Left lung (tissue), 10 donors: ENCODE data around the gene MAEL. TPM values are rescaled to one million over a fixed set of nuclear protein-coding genes. Genes with fewer than 3 reads are reported as not detected.

Experiments used
- ATAC-seq: fragments of 200-7000 bp; cut with Tn5 transposase; one replicate; pipeline ENCODE4 v1.9.1; 2020; ENCODE audit warnings: moderate library complexity
- DNase-seq, 4 donors: peaks; one replicate each; pipeline ENCODE4 v3.0.0-alpha.2; 2013 to 2020
- H3K27ac ChIP-seq, 2 donors: fragments of 200-600 bp; sonication (generic) in 1 of 2; one replicate each; pipeline versions ENCODE4 v1.5.0 to v1.8.0; 2020 to 2021
- H3K27me3 ChIP-seq, 2 donors: fragments of 200-600 bp; sonication (generic) in 1 of 2; one replicate each; pipeline versions ENCODE4 v1.5.0 to v1.8.0; 2020 to 2021
- H3K36me3 ChIP-seq, 2 donors: fragments of 200-600 bp; sonication (generic) in 1 of 2; one replicate each; pipeline versions ENCODE4 v1.5.0 to v1.8.0; 2020 to 2021
- H3K4me1 ChIP-seq, 2 donors: fragments of 200-600 bp; one replicate each; pipeline ENCODE4 v1.8.0; 2021
- H3K4me3 ChIP-seq, 2 donors: fragments of 200-600 bp; sonication (generic) in 1 of 2; one replicate each; pipeline versions ENCODE4 v1.5.0 to v1.8.0; 2020 to 2021; ENCODE audit warnings: mild to moderate bottlenecking in 1 of 2
- H3K9me3 ChIP-seq, 2 donors: fragments of 200-600 bp; sonication (generic) in 1 of 2; one replicate each; pipeline versions ENCODE4 v1.5.0 to v1.8.0; 2020 to 2021
- CTCF ChIP-seq, 2 donors: fragments of 200-600 bp; sonication (generic) in 1 of 2; IDR thresholded peaks; one replicate each; pipeline versions ENCODE4 v1.5.0 to v1.8.0; 2021; ENCODE audit warnings: antibody characterized with exemption in 2 of 2
- intact Hi-C, 2 donors: fragments of 100-400 bp; cut with DNase I; formaldehyde crosslinking; loops; one replicate each; pipeline versions ENCODE4 v1.11.2 to v1.14.2; 2022
- polyA plus RNA-seq, 6 donors: library from polyadenylated mRNA; unstranded; fragments of 120-200 nt; gene quantifications; one replicate each; pipeline ENCODE4 v1.2.1, GENCODE V29; 2013; ENCODE audit not compliant: insufficient read length in 6 of 6
- total RNA-seq, 2 donors: library from RNA; stranded (reverse); fragmentation: NEBNext Ultra II Directional; extraction: Animal tissue kit (Norgen Biotek cat#: 25700); gene quantifications; one replicate each; pipeline ENCODE4 v1.2.1, GENCODE V29; 2021
- donor health status: DM: no; HTN: yes; CAD: no.
- donor health status: DM: no; HTN: no; CAD: no.

MAEL gene
- total and polyA plus RNA-seq, 8 donors: 0.11 to 0.47 (median 0.25) TPM; not detected in 3

- no peaks in the 10 kb centered on the region for H3K27me3 ChIP-seq
- peaks cover 3 to 6% of the 10 kb centered on the region in 2 donors for H3K4me1 ChIP-seq
- TF ChIP-seq CTCF (IDR thresholded peaks at IDR 0.05): no peak
- H3K27ac ChIP-seq: no peak overlapping the region
- intact Hi-C loops: loop anchor here in 1 of 2 donors (5.0 kb wide), 1 partner anchor 148 kb away; no protein-coding TSS in a partner anchor
- H3K9me3 ChIP-seq: no peaks in the 10 kb centered on the region
- no peak for DNase-seq
- no peaks in the 10 kb centered on the region for H3K36me3 ChIP-seq
- ATAC-seq: no peak
- no peak overlapping the region for H3K4me3 ChIP-seq
Observed at GRCh38 chr1:167054946-167055630, 66.0 kb downstream of the MAEL start.

GRCh38 chr1:167056529-167057231 lies 67.6 kb downstream of the MAEL start:
- intact Hi-C loops: loop anchor here in 1 of 2 donors (5.0 kb wide), 1 partner anchor 149 kb away; no protein-coding TSS in a partner anchor
- Histone ChIP-seq H3K27me3 (no peaks in the 10 kb centered on the region), H3K4me1 (peaks cover 3 to 6% of the 10 kb centered on the region in 2 donors), H3K9me3 (no peaks in the 10 kb centered on the region), H3K27ac (no peak overlapping the region), H3K4me3 (no peak overlapping the region), H3K36me3 (no peaks in the 10 kb centered on the region)
- no peak for ATAC-seq
- TF ChIP-seq CTCF (IDR thresholded peaks at IDR 0.05): no peak
- DNase-seq: no peak

GRCh38 chr1:167057241-167057688 lies 68.2 kb downstream of the MAEL start:
- ATAC-seq (peak; percentile 74), DNase-seq (peak in 1 of 4 donors; percentile 44)
- no peaks in the 10 kb centered on the region for H3K9me3 ChIP-seq
- intact Hi-C loops: loop anchor here in 1 of 2 donors (5.0 kb wide), 1 partner anchor 150 kb away; no protein-coding TSS in a partner anchor
- H3K36me3 ChIP-seq: no peaks in the 10 kb centered on the region
- TF ChIP-seq CTCF (IDR thresholded peaks at IDR 0.05): peak in 1 of 2 donors; percentile 37
- no peaks in the 10 kb centered on the region for H3K27me3 ChIP-seq
- H3K27ac ChIP-seq: no peak overlapping the region
- peaks cover 3 to 6% of the 10 kb centered on the region in 2 donors for H3K4me1 ChIP-seq
- no peak overlapping the region for H3K4me3 ChIP-seq

GRCh38 chr1:167059045-167059808 lies 70.1 kb downstream of the MAEL start:
- intact Hi-C loops: loop anchor here in 1 of 2 donors (5.0 kb wide), 1 partner anchor 152 kb away; no protein-coding TSS in a partner anchor
- peak; percentile 88 to 96 for TF ChIP-seq CTCF (IDR thresholded peaks at IDR 0.05)
- peak; percentile 55 to 75 (median 64) for DNase-seq

More at GRCh38 chr1:167059045-167059808, 70.1 kb downstream of the MAEL start:
- Histone ChIP-seq H3K4me1 (peaks cover 3 to 6% of the 10 kb centered on the region in 2 donors), H3K27me3 (no peaks in the 10 kb centered on the region), H3K9me3 (no peaks in the 10 kb centered on the region), H3K36me3 (no peaks in the 10 kb centered on the region), H3K4me3 (no peak overlapping the region), H3K27ac (no peak overlapping the region)
- peak; percentile 89 for ATAC-seq
